Activated T-cell treated with anti-CD3 and anti-CD28 coated beads for 1 hour (primary cell): ENCODE results near the gene GTF3C4.

Experiments
- DNase-seq: peaks from one replicate; pipeline ENCODE4 v3.0.0-alpha.2; 2020; ENCODE audit warnings: low read depth

The GTF3C4 gene, protein sequence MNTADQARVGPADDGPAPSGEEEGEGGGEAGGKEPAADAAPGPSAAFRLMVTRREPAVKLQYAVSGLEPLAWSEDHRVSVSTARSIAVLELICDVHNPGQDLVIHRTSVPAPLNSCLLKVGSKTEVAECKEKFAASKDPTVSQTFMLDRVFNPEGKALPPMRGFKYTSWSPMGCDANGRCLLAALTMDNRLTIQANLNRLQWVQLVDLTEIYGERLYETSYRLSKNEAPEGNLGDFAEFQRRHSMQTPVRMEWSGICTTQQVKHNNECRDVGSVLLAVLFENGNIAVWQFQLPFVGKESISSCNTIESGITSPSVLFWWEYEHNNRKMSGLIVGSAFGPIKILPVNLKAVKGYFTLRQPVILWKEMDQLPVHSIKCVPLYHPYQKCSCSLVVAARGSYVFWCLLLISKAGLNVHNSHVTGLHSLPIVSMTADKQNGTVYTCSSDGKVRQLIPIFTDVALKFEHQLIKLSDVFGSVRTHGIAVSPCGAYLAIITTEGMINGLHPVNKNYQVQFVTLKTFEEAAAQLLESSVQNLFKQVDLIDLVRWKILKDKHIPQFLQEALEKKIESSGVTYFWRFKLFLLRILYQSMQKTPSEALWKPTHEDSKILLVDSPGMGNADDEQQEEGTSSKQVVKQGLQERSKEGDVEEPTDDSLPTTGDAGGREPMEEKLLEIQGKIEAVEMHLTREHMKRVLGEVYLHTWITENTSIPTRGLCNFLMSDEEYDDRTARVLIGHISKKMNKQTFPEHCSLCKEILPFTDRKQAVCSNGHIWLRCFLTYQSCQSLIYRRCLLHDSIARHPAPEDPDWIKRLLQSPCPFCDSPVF

DNA sequence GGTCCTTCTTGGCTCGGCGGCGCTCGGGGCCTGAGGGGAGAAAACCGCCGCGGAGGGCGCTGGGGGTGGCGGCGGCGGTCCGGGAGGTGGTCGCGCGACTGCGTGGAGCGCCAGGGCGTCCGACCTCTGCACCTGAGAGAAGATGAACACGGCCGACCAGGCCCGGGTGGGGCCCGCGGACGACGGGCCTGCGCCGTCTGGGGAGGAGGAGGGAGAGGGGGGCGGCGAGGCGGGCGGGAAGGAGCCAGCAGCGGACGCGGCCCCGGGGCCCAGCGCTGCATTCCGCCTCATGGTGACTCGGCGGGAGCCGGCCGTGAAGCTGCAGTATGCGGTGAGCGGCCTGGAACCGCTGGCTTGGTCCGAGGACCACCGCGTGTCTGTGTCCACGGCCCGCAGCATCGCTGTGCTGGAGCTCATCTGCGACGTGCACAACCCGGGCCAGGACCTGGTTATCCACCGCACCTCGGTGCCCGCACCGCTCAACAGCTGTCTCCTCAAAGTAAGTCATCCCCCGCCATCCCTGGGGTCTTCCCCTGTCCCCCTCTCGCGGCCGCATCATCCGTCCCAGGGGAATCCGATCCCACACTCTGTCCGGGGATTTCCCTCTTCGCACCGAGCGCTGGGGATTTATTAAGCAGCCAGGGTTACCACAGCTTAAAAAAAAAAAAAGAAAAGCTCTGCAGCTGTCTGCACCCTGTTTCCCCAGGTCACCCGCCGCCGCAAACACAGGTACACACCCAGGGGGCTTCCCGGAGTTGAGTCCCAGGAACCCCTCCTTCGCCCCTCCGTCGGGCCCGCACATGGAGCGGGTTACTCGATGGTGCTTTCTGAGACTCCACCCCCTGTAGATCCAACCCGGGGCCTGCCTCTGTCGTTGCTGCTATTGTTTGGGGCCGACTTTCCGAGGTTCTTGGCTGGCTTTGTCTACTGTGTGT is at the start of gene GTF3C4:
TSS of gene GTF3C4 (plus strand) at position 8 of the 935 bp plus-strand sequence. CDS start at position 143, 135 bp downstream.
- DNase-seq = peak; percentile 27

DNA sequence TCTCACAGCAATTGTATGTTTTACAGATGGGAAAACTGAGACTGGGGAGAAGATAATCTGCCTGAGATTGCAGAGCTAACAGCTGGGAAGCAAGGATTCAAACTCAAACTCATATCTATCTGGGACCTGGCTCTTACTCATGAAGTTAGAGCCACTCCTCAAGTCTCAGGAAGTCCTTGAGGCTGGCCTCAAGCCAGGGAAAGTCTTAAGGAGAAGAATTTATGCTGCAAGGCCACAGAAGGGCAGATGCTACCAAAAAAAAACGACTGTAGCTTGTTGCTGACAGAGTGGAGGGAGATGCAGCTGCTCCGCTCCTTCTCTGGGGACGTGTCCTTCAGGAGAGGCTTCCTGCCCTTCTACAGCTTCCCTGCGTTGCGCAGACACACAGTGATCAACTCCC is 48.1 kb upstream of the GTF3C4 start:
- DNase-seq = no peak

DNA sequence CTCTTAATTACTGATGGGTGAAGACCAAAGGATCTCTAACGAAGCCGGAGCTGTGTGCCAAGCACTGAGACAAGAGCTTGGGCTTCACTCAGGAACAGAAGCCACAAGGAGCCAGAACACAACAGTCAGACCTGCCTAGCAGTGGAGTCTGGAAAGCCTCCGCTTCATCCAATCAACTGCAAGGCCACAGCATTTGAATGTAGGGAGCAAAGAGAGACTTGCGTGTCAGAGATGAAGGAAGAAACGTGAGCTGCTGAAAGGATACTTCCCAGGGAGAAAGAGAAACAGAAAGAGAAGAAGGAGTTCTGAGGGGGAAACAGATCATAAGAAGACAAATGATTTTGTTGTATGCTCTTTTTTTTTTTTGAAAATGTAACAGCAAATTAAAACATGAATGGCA is 44.0 kb upstream of the GTF3C4 start:
- DNase-seq = no peak

DNA sequence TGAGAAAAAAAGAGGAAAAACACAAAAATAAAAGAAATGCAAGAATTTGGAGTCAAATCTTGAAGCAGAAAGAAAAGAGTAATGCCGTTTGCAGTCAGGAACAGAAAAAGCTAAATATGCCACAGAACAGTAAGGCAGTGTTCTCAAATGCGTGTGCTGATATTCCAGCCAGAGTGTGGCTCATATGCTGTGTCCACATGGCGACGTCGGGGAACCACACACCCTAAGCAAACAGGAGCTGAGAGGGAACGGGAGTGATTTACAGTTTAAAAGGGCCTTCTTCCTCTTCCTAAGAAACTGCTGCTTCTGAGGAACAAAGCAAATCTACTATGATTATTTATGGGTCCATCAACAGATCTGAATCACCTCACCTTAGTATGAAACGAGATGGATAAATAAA is 43.2 kb upstream of the GTF3C4 start:
- DNase-seq = no peak

DNA sequence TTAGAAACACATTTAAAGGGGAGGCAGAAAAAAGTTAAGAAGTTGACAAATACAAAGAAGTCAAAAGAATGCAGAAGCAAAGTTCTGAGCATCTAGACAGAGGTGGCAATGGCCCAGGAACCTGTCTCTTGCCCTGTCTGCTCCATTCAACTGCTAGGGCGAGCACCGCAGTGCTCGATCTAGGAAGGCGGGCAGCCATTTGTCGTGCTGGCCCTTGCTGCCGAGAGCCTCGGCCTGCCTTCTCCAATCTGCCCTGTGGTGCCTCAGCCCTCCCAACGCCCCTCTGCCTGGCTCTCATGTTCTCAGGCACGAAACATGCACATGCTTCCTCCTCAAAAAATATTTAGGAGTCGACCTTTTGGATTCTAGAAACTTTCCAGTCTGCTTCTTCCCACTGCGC is 42.7 kb upstream of the GTF3C4 start:
- no peak for DNase-seq

DNA sequence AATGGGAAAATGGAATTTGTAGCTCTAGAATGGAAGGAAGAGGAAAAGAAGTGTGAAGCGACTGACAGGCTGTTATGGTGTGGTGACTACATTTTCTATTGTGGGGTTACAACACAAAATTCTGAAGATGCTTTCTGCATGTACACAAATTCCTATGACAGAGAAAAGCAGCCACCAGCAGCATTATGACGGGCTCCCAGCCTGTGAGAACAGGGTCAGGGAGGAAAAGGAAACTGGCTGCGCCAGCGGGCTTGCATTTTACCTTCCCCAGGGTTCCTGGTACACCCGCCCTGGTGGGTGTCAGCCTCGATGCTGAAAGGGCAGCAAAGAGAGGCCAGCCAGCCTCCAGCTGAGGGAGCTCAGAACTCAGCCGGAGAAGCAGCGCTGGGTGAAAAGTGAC is 41.5 kb upstream of the GTF3C4 start:
- DNase-seq = no peak

DNA sequence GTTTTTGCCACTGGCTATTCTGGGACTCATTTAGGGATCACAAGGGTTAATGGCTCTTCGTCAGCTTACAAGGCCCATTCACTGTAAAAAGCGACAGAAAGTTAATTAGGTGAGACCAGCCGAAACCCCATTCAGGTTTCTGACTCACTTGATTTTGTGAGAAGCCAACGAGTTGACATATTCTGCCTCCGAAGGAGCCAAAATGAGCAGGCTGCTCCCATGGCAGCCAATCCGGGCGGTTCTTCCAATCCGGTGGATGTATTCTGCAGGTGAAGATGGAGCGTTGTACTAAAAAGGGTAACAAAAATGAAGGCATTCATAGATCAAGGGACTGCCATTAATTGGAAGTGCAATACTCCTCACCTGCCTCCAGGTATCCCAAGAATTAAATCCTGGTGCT is 40.1 kb upstream of the GTF3C4 start:
- no peak for DNase-seq

DNA sequence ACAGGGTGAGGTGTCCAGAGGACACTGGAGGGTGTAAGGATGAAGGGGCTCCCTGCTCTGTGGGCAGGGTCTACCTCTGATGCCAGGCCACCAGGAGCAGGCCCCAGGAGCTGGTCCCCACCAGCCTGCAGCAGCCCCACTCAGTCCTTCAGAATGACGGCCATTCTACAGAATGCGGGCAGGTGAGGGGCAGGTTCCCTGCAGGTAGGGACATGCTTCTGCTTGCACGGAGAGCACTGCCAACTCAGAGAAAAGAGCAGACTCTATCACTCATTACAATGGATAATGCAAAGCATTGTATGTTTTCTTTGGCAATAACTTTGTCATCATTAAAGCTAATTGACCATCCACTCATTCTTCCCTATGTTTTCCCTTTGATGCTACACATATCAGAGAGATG is 39.5 kb upstream of the GTF3C4 start:
- no peak for DNase-seq

DNA sequence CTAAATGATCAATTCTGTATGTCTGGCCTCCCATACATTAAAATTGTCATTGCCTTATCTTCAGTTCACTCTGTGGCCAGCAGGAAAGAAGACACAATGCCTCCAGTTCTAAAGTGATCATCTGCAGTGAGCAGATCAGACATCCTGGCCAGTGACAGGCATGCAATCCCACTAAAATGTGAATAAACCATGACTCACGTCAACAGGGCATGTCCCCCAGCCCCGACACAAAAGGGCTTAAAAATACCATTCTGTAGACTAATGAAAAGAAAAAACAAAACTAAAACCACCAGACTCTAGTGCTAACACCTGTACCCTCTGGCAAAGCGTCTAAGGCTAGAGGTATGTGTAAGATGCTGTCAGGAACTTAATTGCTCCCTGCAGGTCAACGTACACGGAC is 39.0 kb upstream of the GTF3C4 start:
- DNase-seq = no peak

DNA sequence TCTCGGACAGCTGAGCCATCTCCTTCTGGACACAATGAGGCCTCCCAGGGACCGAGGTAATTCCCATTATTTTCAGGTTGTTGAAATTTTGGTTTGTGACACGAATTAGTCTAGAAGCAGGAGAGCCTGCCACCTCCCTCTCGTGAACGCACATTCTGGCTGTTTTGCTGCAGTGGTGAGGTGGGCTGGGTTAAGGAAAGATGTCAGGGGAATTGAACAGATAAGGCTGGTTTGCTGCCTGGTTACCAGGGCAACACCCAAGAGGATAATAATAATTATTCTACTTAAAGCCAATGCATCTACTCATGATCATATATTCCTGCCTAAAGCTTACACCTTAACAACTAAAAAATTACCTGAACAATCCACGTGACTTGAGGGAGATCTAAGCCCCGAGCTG is 38.6 kb upstream of the GTF3C4 start:
- DNase-seq = no peak

DNA sequence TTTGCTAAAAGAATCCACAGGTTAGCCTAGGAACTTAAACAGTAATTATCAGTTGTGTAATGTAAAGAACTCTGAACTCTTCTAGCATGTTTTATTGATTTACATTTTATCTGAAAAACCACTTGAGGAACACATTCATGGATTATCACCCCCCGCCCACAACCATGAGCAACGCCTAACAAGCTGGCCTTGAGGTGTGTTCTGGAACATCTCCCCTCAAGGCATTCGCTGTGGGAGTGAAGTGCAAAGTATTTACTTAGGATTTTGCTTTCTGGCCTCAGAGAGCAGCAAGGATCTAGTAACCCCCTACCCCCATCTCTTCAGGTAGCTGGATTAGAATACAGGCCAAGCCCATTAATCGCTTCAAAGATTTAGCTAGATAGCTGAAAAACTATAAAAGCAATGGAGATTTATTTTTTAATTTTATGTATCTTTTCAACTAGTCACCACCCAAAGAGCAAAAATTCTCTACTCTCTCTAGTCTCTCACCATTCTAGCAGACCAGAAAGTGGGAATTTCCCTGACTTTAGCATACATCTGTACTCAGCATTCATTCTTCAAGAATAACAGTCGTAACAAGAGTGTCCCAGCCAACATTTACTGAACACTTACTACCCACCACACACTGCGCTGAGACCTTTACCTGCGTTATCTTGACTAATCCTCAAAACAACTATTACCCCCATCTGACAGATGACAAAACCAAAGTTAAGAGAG is 37.7 kb upstream of the GTF3C4 start:
- DNase-seq = no peak

DNA sequence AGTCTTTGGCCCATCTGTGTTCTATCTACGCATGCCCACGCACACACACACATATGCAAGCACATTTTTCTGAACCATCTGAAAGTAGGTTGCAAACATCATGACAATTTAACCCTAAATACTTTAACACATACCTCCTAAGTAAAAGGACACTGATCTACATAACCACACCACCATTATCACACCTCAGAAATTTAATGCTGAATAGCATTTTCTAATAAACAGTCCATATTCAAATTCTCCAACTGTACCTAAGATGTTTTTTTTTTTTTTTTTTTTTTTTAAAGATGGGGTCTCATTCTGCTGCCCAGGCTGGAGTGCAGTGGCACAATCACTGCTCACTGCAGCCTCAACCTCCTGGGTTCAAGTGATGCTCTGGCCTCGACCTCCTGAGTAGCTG is 35.9 kb upstream of the GTF3C4 start:
- no peak for DNase-seq

DNA sequence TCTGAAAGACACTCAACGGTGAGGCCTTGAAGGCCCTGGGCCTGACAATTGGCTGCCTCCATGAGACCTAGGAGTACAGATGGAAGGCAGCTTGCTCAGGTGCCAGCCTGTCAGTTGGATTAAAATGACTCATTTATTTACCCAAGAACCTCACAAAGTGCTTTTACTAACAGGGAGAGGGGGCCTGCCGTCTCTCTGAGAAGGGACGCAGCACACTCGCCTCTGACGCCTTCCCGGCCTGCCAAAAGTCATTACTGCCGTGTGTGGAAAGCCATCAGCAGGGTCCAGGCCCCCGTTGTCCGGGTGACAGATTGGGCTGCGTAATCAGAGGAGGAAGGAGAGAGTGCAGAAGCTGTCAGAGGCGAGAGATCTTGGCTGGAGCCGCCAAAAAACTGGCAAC is 32.9 kb upstream of the GTF3C4 start:
- DNase-seq = no peak

DNA sequence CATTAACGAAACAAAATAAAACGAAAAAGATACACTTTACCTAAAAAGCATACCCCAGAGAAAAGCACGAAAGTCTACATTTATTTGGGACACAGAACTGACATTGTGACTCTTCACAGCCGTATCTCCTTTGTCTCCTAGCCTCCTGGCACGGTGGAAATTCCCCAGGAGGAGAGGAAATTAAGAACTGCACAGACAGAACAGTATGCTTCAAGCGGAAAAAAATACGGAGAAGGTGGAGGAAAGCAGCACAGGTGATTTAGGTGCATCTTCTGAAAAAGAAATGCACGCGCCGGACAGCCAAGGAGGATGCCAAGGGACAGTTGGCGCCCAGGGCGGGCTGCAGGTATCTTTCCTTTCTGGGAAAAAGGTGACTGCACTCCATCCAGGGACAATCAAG is 32.5 kb upstream of the GTF3C4 start:
- no peak for DNase-seq

DNA sequence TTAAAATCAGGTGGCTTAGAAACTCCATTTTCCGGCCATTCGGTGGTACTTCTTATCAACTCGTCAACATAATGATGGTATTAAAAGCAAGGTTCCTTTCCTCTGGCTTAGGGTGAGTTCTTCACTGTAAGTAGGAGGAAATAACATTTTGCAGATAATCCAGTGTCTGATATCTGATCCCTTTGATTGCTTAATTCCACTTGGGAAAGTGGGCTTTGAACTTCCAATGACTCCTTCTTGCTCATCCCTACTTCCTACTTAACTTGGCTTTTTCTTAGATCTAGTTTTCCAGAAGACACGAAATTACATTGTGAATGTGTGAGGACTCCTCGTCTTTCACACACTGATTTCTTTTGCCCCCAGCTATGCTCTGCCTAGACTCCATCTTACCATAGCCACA is 32.0 kb upstream of the GTF3C4 start:
- no peak for DNase-seq

DNA sequence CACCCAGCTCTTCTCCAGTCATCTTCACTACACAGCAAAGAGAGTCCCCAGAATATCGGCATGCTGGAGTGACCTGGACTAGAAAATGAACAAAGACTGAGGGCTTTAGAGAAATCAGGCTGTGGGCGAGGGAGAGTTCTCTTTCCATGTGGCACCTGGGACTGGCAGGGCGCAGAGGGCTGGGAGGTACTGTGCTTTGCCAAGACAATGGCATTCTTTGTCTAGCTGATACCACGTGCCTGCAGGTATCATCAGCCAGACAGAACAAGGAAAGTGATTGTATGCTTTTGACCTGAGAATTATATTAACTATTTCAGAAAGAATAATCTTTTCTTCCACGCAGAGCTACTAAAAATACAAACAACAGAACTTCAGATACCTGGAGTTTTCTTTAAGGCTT is 30.9 kb upstream of the GTF3C4 start:
- no peak for DNase-seq

DNA sequence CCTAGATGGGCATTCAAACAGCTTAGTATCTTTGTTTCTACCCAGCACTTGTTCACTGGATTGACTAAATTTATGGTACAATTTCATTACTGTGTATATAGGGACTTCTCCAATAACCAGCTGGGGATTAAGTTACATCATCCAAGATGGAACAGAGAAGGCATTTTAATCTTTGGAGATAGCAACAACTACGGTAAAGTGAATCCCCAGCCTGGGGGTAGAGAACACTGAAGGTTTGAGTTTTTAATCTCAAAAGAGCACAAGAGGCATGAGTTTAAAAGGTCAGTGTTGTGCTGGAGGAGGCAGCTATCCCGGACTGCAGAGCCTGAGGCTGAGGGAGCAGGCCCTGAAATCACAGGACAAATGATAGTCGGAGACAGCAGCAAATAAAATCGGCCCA is 29.0 kb upstream of the GTF3C4 start:
- no peak for DNase-seq

DNA sequence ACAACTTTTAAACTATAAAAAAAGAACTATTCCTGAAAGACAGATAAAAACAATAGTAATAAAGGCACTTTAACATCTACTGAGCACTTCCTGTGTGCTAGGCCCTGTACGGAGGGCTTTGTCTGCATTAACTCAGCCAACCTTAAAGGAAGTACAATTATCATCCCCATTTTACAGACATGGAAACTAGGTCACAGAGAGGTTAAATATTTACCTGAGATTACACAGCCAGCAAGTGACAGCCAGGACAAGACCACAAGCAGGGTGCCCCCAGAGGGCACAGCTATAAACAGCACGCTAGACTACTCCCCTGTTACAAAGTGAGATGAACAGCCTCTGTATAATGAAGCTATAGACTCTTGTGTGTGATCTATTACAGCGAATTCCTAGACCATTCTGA is 26.0 kb upstream of the GTF3C4 start:
- no peak for DNase-seq

DNA sequence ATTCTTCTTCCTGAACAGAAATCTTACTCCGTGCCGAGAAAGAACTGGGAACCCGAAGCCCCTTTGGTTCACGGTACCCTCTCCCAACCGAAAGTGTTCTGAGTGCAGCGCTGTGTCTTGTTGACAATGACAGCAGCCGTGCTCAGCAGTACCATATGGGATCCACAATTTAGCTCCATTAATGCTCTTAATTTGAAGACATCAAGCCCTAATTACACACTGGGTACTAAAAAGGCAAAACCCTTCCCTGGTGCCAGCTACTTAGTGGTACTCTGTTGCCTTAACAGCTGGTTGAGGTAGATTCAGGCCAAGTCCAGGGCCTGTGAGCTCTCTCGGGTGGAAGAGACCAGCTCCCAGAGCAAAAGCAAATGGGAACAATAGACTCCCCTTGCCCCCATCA is 25.0 kb upstream of the GTF3C4 start:
- DNase-seq = no peak

DNA sequence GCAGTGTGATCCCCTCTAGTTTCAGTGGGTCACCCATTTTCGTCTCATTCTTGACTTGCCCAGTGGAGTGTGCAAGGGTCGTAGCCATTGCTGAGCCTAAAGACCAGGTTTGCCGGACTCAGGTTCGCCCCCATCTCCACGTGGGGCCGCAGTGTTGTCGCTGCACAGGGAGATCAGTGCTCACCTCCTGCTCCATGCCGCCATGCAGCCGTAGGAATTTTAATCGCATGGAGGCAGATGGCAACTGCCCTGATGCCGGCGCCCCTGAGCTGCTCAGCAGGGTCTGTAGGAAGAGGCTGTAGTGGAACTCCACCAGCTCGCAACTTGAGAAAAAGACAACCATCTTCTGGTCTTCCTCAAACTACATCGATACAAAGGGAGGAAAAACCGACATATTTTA is 24.6 kb upstream of the GTF3C4 start:
- DNase-seq = no peak

DNA sequence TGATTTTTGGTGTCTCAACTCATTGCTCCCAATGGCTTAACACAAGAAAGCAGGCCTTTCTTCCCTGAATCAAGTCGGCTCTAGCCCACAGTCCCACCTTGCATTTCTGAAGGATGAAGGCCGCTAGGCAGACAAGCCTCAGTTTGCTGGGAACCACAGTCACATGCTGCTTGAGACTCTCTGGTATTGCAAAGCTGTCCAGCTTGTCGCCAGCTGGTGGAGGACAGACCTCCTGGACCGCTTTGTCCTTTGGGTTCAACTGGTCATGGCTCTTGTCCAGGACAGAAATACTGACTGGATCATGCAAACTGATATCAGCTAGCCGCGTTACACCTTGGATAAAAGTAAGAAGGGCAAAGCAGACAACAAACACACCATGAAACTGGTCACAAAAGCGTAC is 23.5 kb upstream of the GTF3C4 start:
- DNase-seq = no peak

DNA sequence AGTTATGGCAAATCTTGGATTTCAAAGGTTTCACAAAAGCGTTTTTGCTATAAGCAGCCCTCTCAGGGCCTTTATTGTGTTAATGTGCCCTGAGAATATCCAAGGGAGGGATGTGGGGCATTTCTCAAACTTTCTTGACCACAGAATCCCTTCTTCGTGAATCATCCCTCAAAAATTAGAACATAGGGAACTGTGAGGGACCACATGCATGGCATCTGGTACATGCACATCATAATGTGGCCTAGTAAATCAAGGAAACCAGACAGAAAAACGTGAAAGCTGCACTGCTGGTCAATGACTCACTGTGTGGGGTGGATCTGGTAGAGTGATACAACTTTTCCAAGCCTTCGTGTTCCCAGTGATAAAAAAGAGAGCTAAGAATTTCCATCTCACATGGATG is 22.9 kb upstream of the GTF3C4 start:
- no peak for DNase-seq
